HG03521 (cell line): Measurements from ENCODE around the gene DHH.

Experiments
- ATAC-seq: cut with Tn5 transposase; IDR thresholded peaks from one replicate; pipeline ENCODE4 v1.9.1; 2021; ENCODE audit warnings: mild to moderate bottlenecking, moderate library complexity; ENCODE audit not compliant: unreplicated experiment

Gene DHH

GRCh38 chr12:49109641-49110463, 15.3 kb upstream of the DHH start:
- ATAC-seq, result no peak

- no peak for ATAC-seq
These were observed 14.4 kb upstream of the DHH start for GRCh38 chr12:49108958-49109404.

- ATAC-seq, result no peak
These were observed 11.0 kb upstream of the DHH start for GRCh38 chr12:49105504-49106084.

- ATAC-seq, result no peak
These were observed 10.2 kb upstream of the DHH start for GRCh38 chr12:49104822-49105221.

GRCh38 chr12:49100380-49100779, 5.8 kb upstream of the DHH start:
- no peak for ATAC-seq

- ATAC-seq, result no peak
These were observed 4.1 kb upstream of the DHH start for GRCh38 chr12:49098703-49099102.

GRCh38 chr12:49098035-49098451, 3.4 kb upstream of the DHH start:
- ATAC-seq, result no peak

- no peak for ATAC-seq
These were observed 2.8 kb upstream of the DHH start for GRCh38 chr12:49097381-49097780.

GRCh38 chr12:49094975-49095365, 369 bp upstream of the DHH start:
- no peak for ATAC-seq

GRCh38 chr12:49093792-49094159, 825 bp downstream of the DHH start:
- ATAC-seq, result no peak

- no peak for ATAC-seq
These were observed 1.7 kb downstream of the DHH start for GRCh38 chr12:49092816-49093406.

- no peak for ATAC-seq
These were observed 2.4 kb downstream of the DHH start for GRCh38 chr12:49092086-49092815.

GRCh38 chr12:49091836-49092085, 2.8 kb downstream of the DHH start:
- no peak for ATAC-seq

- no peak for ATAC-seq
These were observed 3.4 kb downstream of the DHH start for GRCh38 chr12:49091056-49091835.

GRCh38 chr12:49089821-49090773, 4.5 kb downstream of the DHH start:
- ATAC-seq, result no peak

- ATAC-seq, result no peak
These were observed 5.7 kb downstream of the DHH start for GRCh38 chr12:49088932-49089330.

GRCh38 chr12:49088150-49088931, 6.3 kb downstream of the DHH start:
- ATAC-seq, result peak; percentile 80

- ATAC-seq, result no peak
These were observed 8.5 kb downstream of the DHH start for GRCh38 chr12:49086116-49086515.

- ATAC-seq, result no peak
These were observed 10.2 kb downstream of the DHH start for GRCh38 chr12:49084438-49084837.
